Esophagus squamous epithelium (tissue), 5 donors: ENCODE measurements around the gene SLC41A2. TPM values are rescaled to one million over a fixed set of nuclear protein-coding genes. Genes with fewer than 3 reads are reported as not detected.

ENCODE experiments used
- DNase-seq: peaks from one replicate; lab custom pipeline; 2025; lab: John Stamatoyannopoulos, UW
- H3K27ac ChIP-seq, 4 donors: fragments of 200-600 bp; sonication (generic); one replicate each; pipeline ENCODE4 v1.5.1; 2016 to 2019; ENCODE audit warnings: mild to moderate bottlenecking in 1 of 4
- H3K27me3 ChIP-seq, 4 donors: fragments of 200-600 bp; sonication (generic); 1 replicate in 3 of 4; 2 replicates in 1 of 4; pipeline versions ENCODE4 v1.5.1 to v1.6.0; 2017 to 2021; ENCODE audit warnings: antibody characterized with exemption in 1 of 4
- H3K36me3 ChIP-seq, 3 donors: fragments of 200-600 bp; sonication (generic); one replicate each; pipeline ENCODE4 v1.5.1; 2016 to 2019
- H3K4me1 ChIP-seq, 3 donors: fragments of 200-600 bp; sonication (generic); one replicate each; pipeline ENCODE4 v1.5.1; 2017 to 2019
- H3K4me3 ChIP-seq, 4 donors: fragments of 200-600 bp; sonication (generic); 1 replicate in 3 of 4; 2 replicates in 1 of 4; pipeline ENCODE4 v1.5.1; 2016 to 2019; ENCODE audit warnings: mild to moderate bottlenecking in 2 of 4, moderate library complexity in 1 of 4
- H3K9me3 ChIP-seq, 3 donors: fragments of 200-600 bp; sonication (generic); one replicate each; pipeline ENCODE4 v1.5.1; 2016 to 2019
- POLR2A ChIP-seq, 4 donors: fragments of 450-650 bp; IDR thresholded peaks; one replicate each; pipeline ENCODE4 v1.6.1; 2017; ENCODE audit warnings: antibody characterized with exemption in 4 of 4, mild to moderate bottlenecking in 4 of 4, moderate library complexity in 3 of 4
- WGBS, 2 donors: methylation state at CpG; one replicate each; pipeline ENCODE4 v1.1.5; 2018; 5-methylcytosine and 5-hydroxymethylcytosine counted together
- intact Hi-C: fragments of 100-400 bp; cut with DNase I; formaldehyde crosslinking; loops from one replicate; pipeline ENCODE4 v1.15.0; 2022
- total RNA-seq, 4 donors: library from RNA; depleted of rRNA; stranded (reverse); fragments of >200 nt; gene quantifications; one replicate each; pipeline ENCODE4 v1.1.0, GENCODE V29; 2016
- TF ChIP-seq, protein P1 (sequence below), 6 experiments: fragments of 450-650 bp in 4 of 6; fragments of 200-600 bp in 2 of 6; sonication (generic) in 2 of 6; IDR thresholded peaks; one replicate each; pipeline ENCODE4 v1.5.1; 2016 to 2019; ENCODE audit warnings: antibody characterized with exemption in 6 of 6, mild to moderate bottlenecking in 4 of 6, moderate library complexity in 4 of 6
- donor health status: DM: yes; HTN: yes; CAD: no.

SLC41A2 gene
- total RNA-seq, 4 donors from 2014 or later: 0.61 to 7.2 (median 3.6) TPM

- WGBS, 2 donors: 52 to 64% methylated on average over 5 of the region's 5 CpGs
- no peaks in the 10 kb centered on the region for H3K27me3 ChIP-seq
- no peak overlapping the region for H3K27ac ChIP-seq
- no peaks in the 10 kb centered on the region for H3K9me3 ChIP-seq
- no peak for DNase-seq
- TF ChIP-seq, protein P1, sequence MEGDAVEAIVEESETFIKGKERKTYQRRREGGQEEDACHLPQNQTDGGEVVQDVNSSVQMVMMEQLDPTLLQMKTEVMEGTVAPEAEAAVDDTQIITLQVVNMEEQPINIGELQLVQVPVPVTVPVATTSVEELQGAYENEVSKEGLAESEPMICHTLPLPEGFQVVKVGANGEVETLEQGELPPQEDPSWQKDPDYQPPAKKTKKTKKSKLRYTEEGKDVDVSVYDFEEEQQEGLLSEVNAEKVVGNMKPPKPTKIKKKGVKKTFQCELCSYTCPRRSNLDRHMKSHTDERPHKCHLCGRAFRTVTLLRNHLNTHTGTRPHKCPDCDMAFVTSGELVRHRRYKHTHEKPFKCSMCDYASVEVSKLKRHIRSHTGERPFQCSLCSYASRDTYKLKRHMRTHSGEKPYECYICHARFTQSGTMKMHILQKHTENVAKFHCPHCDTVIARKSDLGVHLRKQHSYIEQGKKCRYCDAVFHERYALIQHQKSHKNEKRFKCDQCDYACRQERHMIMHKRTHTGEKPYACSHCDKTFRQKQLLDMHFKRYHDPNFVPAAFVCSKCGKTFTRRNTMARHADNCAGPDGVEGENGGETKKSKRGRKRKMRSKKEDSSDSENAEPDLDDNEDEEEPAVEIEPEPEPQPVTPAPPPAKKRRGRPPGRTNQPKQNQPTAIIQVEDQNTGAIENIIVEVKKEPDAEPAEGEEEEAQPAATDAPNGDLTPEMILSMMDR (IDR thresholded peaks at IDR 0.05): no peak
- no peak for TF ChIP-seq POLR2A (IDR thresholded peaks at IDR 0.05)
- intact Hi-C loops: no loop called here
- peaks cover 0 to 9% (median 0%) of the 10 kb centered on the region in 3 donors for H3K4me1 ChIP-seq
- H3K36me3 ChIP-seq: no peaks in the 10 kb centered on the region
- no peak overlapping the region for H3K4me3 ChIP-seq
These were observed 15.2 kb upstream of the SLC41A2 start for GRCh38 chr12:104973250-104973649.

DNA sequence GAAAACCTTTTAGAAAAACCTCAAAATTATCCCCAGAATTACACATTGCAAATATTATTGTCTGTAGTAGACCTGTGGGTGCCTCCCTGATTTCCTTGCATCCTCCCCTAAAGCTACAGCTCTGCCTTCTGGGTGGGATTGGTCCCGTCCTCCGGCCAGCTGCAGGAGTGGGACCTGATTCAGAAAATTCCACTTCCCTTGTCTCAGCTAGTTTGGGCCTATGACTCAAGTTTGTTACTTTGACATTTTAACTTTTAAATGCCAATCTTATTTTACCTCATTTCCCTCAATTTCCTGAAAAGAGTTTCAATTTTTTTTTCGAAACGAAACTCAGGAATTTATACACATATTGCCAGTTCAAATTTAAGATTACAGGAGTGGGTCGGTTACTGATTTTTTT is 13.2 kb upstream of the SLC41A2 start:
- H3K36me3 ChIP-seq: no peaks in the 10 kb centered on the region
- intact Hi-C loops: no loop called here
- WGBS, 2 donors: 60 to 73% methylated on average over 5 of the region's 5 CpGs
- no peak overlapping the region for H3K27ac ChIP-seq
- H3K27me3 ChIP-seq: no peaks in the 10 kb centered on the region
- peaks cover 0 to 9% (median 0%) of the 10 kb centered on the region in 3 donors for H3K4me1 ChIP-seq
- TF ChIP-seq POLR2A (IDR thresholded peaks at IDR 0.05): no peak
- TF ChIP-seq, protein P1 (IDR thresholded peaks at IDR 0.05): no peak
- no peak for DNase-seq
- no peak overlapping the region for H3K4me3 ChIP-seq
- no peaks in the 10 kb centered on the region for H3K9me3 ChIP-seq

DNA sequence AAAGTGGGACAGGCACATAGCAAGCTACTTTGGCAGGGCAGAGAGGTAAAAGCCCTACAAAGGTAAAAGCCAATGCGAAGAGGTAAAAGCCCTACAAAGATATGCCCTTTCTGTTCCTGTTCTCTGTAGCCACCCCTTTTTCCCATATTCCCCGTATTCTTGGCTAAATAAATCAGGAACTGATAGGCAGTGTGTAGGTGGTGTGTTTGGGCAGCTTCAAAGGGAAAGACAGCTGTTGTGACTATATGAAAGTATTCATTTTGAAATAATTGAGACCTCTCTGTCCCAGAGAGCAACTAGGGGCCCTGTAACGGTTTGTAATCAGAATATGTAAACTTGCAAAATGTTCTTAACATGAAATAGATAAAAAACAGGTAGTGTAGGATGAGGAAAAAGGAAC is 11.3 kb upstream of the SLC41A2 start:
- no peak for DNase-seq
- H3K36me3 ChIP-seq: no peaks in the 10 kb centered on the region
- H3K27ac ChIP-seq: no peak overlapping the region
- H3K27me3 ChIP-seq: peaks cover 0 to 11% (median 0%) of the 10 kb centered on the region in 4 donors
- TF ChIP-seq, protein P1 (IDR thresholded peaks at IDR 0.05): no peak
- TF ChIP-seq POLR2A (IDR thresholded peaks at IDR 0.05): no peak
- H3K4me3 ChIP-seq: no peak overlapping the region
- peaks cover 0 to 3% (median 0%) of the 10 kb centered on the region in 3 donors for H3K4me1 ChIP-seq
- peaks cover 0 to 3% (median 0%) of the 10 kb centered on the region in 3 donors for H3K9me3 ChIP-seq
- intact Hi-C loops: no loop called here
- 40 to 56% methylated on average over 3 of the region's 3 CpGs for WGBS, 2 donors

- H3K4me1 ChIP-seq: no peaks in the 10 kb centered on the region
- TF ChIP-seq, protein P1 (IDR thresholded peaks at IDR 0.05): no peak
- no peak for TF ChIP-seq POLR2A (IDR thresholded peaks at IDR 0.05)
- H3K27ac ChIP-seq: no peak overlapping the region
- H3K9me3 ChIP-seq: peaks cover 0 to 3% (median 0%) of the 10 kb centered on the region in 3 donors
- H3K4me3 ChIP-seq: no peak overlapping the region
- intact Hi-C loops: no loop called here
- 80 to 90% methylated on average over 4 of the region's 4 CpGs for WGBS, 2 donors
- H3K27me3 ChIP-seq: peaks cover 0 to 36% (median 0%) of the 10 kb centered on the region in 4 donors
- no peaks in the 10 kb centered on the region for H3K36me3 ChIP-seq
- DNase-seq: no peak
These were observed 8.6 kb upstream of the SLC41A2 start for GRCh38 chr12:104966677-104967076.

GRCh38 chr12:104964856-104965205 is 6.7 kb upstream of the SLC41A2 start:
- DNase-seq: no peak
- WGBS, 2 donors: 18 to 41% methylated on average over 2 of the region's 2 CpGs
- no peak overlapping the region for H3K27ac ChIP-seq
- H3K4me1 ChIP-seq: no peaks in the 10 kb centered on the region
- intact Hi-C loops: no loop called here
- H3K4me3 ChIP-seq: no peak overlapping the region
- peaks cover 0 to 3% (median 0%) of the 10 kb centered on the region in 3 donors for H3K9me3 ChIP-seq
- H3K27me3 ChIP-seq: peaks cover 0 to 49% (median 0%) of the 10 kb centered on the region in 4 donors
- no peak for TF ChIP-seq POLR2A (IDR thresholded peaks at IDR 0.05)
- TF ChIP-seq, protein P1 (IDR thresholded peaks at IDR 0.05): no peak
- H3K36me3 ChIP-seq: no peaks in the 10 kb centered on the region
